HT-29 (cell line): ENCODE data around the gene CRYAA. TPM values are rescaled to one million over a fixed set of nuclear protein-coding genes. Genes with fewer than 3 reads are reported as not detected.
"Not testable (repeated sequence)": the region's sequence is repeated elsewhere in the genome, so short reads cannot be mapped to it uniquely, and the experiment has no call there.

ENCODE experiments used
- DNase-seq: peaks from one replicate; pipeline ENCODE4 v3.0.0-alpha.2; 2015; ENCODE audit warnings: low spot score
- total RNA-seq: library from RNA; depleted of rRNA; stranded (reverse); fragments of >200 nt; shearing (Covaris generic); gene quantifications from 2 replicates; pipeline ENCODE4 v1.2.3, GENCODE V29; 2014

The CRYAA gene
- total RNA-seq, 1 experiment from 2014 or later: not detected

GRCh38 chr21:43177043-43177906, 8.5 kb downstream of the CRYAA start:
- DNase-seq: not testable (repeated sequence)

- not testable (repeated sequence) for DNase-seq
These were observed 9.5 kb downstream of the CRYAA start for GRCh38 chr21:43178175-43178826.

DNA sequence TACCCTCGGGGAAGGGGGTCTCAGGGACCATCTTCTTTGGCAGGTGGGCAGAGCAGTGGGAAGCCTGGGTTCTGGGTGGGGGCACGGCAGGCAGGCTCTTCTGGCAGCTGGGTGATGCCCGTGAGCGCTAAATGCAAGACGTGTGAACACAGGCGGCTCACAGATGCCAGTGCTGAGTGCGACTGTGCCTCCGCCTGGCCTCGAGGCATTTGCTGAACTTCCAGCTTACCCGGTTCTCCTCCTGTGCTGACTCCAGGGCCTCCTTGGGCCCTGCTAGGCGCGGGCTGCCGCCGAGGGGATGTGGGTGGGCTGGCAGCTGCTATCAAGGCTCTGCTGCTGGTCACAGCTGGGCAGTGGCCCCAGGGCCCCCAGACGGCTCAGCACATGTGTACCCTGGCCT, 12.2 kb downstream of the CRYAA start:
- DNase-seq: not testable (repeated sequence)

- DNase-seq: not testable (repeated sequence)
These were observed 18.5 kb downstream of the CRYAA start for GRCh38 chr21:43187268-43187667.

GRCh38 chr21:43187715-43188114, 18.9 kb downstream of the CRYAA start:
- DNase-seq: no peak

- DNase-seq: no peak
These were observed 19.4 kb downstream of the CRYAA start for GRCh38 chr21:43188181-43188580.

DNA sequence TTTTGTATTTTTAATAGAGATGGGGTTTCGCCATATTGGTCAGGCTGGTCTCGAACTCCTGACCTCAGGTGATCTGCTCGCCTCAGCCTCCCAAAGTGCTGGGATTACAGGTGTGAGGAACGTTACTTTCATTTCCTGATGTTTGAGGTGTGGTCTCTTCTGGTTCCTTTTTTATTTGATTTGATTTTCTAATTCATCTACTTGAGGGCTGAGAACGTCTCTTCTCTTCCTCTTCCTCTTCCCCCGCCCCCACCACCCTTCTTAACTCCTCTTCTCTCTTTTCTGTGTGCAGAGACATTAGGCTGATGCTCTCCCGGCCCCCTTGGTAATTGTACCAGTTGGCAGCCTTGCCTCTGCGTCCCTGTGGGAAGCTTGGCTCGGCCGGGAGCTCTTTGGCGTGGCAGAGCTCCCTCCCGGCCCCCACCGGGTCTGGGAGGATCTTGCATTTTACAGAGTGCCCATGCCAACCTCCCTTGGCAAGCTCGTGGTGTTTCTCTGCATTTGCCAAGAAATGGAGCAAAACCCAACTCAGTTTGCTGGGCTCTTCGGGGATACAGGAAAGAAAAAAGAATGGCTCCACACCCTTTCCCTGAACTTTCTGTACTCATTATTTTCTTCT, 19.9 kb downstream of the CRYAA start:
- DNase-seq: no peak

DNA sequence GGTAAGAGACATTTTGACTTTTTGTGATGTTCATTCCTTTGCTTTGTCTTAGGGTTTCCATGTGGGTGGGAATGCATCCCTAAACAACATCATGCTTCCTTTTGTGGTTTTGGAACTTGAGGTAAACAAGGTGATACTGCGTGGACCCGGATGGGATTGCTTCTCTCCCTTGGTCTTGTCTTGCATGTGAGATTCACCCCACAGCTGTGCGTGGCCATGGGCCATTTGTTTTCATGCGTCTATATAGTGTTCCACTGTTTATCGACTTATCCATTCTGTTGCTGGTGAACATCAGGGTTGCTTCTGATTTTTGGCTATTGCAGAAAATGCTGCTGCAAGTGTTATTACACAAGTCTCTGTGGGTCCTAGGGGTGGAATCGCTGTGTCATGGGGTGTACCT, 21.1 kb downstream of the CRYAA start:
- no peak for DNase-seq

DNA sequence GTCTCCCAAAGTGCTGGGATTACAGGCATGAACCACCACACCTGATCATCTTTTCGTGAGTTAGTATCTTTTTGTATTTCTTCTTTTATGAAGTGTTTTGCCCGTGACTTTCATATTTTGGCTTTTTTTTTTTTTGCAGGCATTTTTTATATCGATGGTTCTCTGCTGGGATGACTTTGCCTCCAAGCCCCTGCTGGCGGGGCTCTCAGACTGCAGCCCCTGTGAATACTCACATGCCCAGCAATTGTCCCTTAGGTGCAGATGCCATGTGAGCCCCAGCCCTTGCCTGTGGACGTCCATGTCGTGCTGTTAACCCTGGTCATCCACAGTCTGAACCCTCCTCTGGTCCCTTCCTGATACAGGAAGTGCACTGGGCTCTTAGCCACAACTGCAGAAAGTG, 21.7 kb downstream of the CRYAA start:
- DNase-seq: no peak

DNA sequence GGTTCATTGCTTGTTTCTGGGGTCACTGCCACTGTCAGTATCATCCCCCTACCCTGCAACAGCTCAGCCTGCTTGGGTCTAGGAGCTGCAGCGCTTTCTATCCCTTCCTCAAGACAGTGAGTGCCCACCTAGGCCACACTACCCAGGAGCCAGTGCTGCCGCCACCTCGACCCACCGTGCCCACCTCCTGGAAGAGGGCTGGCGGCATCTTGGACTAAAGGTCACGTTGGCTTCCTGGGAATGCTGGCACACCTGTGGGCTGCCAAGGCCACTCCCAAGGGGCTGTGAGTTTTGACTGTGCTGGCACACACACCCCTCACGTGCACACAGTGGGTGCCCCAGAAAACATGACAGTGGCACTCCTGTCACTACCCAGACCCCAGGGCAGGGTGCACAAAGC, 22.1 kb downstream of the CRYAA start:
- no peak for DNase-seq

DNA sequence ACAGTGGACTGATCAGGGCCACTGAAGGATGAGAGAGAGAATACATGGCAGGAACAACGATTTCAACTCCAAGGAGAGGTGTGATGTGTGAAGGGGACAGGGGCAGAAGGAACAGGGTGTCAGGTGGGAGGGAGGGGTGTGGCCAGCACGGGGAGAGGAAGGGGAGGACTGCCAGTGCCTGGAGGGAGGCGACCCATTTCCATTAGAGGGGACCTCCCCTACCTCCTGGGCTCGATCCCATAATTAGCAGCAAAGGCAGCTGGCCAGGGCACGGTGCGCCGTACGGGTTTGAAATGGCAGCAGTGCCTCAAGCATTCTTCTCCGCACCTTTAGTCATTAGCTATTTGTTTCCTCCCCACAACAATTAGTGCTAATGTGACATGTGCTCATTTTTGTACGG, 22.7 kb downstream of the CRYAA start:
- DNase-seq: no peak

DNA sequence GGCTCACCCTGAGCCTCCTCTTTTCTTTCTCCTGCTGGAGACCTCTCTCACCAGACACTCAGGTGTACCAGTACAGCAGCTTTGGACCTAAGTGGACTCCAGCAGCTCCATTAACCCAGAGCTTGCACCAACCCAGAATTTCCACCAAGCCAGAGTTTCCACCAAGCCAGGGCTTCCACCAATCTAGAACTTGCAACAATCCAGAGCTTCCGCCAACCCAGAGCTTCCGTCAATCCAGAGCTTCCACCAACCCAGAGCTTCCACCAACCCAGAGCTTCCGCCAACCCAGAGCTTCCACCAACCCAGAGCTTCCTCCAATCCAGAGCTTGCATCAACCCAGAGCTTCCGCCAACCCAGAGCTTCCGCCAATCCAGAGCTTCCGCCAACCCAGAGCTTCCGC, 23.2 kb downstream of the CRYAA start:
- no peak for DNase-seq

DNA sequence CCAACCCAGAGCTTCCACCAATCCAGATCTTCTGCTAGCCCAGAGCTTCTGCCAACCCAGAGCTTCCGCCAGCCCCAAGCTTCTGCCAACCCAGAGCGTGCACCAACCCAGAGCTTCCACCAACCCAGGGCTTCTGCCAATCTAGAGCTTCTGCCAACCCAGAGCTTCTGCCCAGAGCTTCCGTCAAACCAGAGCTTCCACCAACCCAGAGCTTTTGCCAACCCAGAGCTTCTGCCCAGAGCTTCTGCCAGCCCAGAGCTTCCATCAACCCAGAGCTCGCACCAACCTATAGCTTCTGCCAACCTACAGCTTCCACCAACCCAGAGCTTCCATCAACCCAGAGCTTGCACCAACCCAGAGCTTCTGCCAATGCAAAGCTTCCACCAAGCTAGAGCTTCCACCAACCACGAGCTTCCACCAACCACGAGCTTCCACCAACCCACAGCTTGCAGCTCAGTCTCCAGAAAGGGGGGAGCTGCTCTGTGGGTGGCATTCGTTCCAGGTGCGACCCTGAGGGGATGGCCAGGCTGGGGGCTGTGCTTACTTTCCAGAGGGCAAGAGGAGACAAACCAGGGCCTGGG, 23.8 kb downstream of the CRYAA start:
- DNase-seq: no peak

DNA sequence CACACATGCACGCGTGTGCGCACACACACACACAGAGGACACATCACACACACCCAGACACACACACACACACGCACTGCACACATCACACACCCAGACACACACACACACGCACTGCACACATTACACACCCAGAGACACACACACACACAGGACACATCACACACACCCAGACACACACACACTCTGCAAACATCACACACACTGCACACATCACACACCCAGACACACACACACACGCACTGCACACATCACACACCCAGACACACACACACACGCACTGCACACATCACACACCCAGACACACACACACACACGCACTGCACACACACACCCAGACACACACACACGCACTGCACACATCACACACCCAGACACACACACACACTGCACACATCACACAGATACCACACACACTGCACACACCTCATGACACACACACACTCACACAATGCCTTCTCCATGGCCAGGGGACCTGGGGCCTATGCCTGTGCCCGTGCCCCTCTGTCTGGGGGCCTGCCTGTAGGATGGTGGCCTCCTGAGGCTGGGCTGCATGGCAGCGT, 24.4 kb downstream of the CRYAA start:
- no peak for DNase-seq

DNA sequence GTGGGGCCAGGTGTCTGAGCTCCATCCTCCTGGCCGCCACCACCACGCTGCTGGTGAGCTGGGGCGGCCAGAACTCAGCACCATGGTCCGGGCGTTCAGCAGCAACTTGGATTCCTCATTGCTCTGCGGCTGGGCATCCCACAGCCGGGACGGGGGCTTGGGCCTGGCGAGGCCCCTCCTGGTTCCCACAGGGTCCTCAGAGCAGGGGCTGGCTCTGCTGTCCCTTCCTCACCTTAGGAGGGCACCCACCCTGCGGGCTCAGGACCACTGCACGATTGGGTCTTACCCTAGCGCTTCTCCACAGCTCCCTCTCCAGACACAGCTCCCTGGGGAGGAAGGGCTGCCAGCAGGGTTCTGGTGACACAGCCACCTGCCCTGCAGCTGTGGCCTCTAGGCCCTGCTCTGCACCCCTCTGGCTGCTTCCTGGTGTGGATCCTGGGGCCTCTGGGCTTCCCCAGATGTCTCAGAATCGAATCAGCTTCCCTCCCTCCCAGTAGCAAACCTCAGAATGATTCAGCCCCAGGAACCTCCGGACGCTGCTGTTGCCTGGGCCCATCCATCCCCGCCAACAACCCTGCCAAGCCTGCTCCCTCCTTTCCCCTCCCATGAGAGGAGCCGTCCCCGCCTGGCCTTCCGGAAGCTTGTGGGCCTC, 25.0 kb downstream of the CRYAA start:
- no peak for DNase-seq

DNA sequence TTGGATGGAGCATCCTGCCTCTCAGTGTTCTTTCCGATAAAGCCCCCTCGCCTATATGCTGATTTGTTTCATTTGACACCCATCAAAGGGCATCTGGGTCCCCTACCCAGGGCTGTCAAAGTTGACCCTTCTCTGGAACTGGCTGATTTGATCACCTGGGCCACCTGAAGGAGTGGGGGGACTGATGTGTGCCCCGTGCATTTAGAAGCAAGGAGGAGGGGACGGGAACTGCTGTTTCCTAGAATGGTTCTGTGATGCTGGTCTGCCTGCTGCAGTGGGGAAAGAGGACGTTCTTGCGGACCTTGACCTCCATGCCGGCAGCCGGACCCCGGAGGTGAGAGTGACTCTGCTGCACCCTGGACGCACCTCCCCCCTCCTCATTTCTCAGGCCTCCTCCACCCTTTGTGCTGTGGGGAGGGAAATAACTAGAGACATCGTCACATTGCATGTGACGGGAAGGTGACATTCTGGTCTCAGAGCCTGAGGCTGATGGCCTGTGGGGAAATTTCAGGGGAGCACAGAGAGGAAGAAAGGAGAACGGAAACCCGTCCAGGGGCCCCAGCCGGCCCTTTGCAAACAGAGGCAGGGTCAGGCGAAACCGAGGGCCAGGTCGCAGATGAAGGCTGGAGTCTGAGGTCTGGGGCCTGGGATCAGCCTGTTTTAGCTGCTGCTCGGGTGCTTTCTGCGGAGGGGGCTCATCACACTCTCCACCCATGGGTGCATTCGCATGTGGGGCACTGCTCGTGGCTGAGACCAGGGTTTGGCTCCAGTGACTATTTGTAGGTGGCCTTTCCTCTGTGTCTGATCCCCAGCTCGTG, 25.7 kb downstream of the CRYAA start:
- DNase-seq: no peak

DNA sequence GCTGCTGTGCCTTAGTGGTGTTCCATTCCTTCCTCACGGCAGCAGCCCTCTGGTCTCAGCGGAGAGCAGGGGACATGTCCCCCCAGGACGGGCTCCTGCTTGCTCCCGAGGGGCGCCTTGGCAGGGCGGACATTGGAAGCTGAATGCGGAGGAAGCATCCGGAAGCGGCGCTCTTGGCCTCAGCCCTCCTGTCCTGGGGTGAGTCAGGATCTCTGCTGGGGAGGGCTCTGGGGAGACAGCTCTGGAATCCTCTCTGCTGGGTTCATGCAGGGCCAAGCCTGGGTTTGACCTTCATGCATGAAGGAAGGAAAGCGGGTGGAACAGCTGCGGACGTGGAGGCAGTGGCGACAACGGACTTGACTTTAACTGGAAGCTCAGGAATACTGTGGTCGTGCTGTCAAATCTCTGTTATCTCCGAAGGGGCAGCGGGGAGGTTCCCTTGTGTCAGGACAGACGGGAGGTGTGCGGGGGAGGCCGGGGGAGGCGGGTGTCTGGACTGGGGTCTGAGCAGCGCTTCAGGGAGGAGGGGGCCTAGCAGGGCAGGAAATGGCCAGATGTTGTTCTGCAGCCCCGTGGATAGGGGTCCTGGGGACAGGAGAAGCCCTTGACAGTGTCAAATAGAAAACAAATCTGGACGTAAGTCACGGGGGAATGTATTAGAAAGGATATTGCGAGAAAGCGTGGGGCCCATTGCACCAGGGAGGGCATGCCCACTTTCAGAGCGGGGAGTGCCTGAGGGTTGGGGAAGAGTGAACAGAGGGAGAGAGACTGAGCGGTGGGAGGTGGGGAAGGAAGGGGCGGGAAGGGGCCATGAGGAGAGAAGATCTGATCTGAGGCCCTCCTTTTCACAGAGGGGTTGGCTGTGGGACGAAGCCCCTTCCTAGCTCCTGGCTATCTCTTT, 26.6 kb downstream of the CRYAA start:
- DNase-seq: no peak

- DNase-seq: no peak
These were observed 28.0 kb downstream of the CRYAA start for GRCh38 chr21:43196826-43197225.

GRCh38 chr21:43198376-43198775, 29.6 kb downstream of the CRYAA start:
- DNase-seq: no peak
